Endothelial cell of umbilical vein (primary cell): ENCODE measurements around the gene SMAD1.

Experiments used
- MYC ChIP-seq: IDR thresholded peaks from one replicate; pipeline ENCODE4 v1.6.1; 2011; ENCODE audit warnings: mild to moderate bottlenecking, low read depth, low read length
- POLR2A ChIP-seq: IDR thresholded peaks from 2 replicates; pipeline ENCODE4 v1.6.1; 2012; ENCODE audit warnings: low read depth, mild to moderate bottlenecking, control low read depth, low read length
- TF ChIP-seq, protein P1 (sequence below), 2 donors: IDR thresholded peaks; 1 replicate in 1 of 2; 2 replicates in 1 of 2; pipeline ENCODE4 v1.5.1; 2011; ENCODE audit warnings: low read length in 2 of 2, mild to moderate bottlenecking in 2 of 2, moderate library complexity in 2 of 2, control low read depth in 1 of 2, inconsistent platforms in 1 of 2, low read depth in 1 of 2; ENCODE audit not compliant: insufficient read depth in 1 of 2; ENCODE audit errors: extremely low read depth in 1 of 2

- TF ChIP-seq, protein P1, sequence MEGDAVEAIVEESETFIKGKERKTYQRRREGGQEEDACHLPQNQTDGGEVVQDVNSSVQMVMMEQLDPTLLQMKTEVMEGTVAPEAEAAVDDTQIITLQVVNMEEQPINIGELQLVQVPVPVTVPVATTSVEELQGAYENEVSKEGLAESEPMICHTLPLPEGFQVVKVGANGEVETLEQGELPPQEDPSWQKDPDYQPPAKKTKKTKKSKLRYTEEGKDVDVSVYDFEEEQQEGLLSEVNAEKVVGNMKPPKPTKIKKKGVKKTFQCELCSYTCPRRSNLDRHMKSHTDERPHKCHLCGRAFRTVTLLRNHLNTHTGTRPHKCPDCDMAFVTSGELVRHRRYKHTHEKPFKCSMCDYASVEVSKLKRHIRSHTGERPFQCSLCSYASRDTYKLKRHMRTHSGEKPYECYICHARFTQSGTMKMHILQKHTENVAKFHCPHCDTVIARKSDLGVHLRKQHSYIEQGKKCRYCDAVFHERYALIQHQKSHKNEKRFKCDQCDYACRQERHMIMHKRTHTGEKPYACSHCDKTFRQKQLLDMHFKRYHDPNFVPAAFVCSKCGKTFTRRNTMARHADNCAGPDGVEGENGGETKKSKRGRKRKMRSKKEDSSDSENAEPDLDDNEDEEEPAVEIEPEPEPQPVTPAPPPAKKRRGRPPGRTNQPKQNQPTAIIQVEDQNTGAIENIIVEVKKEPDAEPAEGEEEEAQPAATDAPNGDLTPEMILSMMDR (IDR thresholded peaks at IDR 0.05; ENCODE audit: extremely low read depth in 1 of 2, insufficient read depth in 1 of 2, low read depth in 1 of 2, low read length in 2 of 2): no peak
- TF ChIP-seq MYC (no peak), POLR2A (no peak)
Observed at GRCh38 chr4:145527773-145528172, 46.1 kb downstream of the SMAD1 start.
